DND-41 (cell line): ENCODE results near the gene KIF2C.

Experiments
- ATAC-seq: fragments of 200-7000 bp; cut with Tn5 transposase; 3 replicates; pipeline ENCODE4 v1.9.1; 2021; ENCODE audit warnings: low read depth; ENCODE audit not compliant: insufficient read depth
- DNase-seq: peaks from one replicate; pipeline ENCODE4 v3.0.0-alpha.2; 2020
- H2AFZ ChIP-seq: 2 replicates; pipeline ENCODE4 v1.6.0; 2012; ENCODE audit warnings: low read depth, low read length
- H3K27ac ChIP-seq: 2 replicates; pipeline ENCODE4 v1.5.1; 2012; ENCODE audit warnings: low read length, inconsistent platforms
- H3K27me3 ChIP-seq: fragments of 200-600 bp; sonication (generic); 2 replicates; pipeline ENCODE4 v1.6.0; 2012; ENCODE audit warnings: low read length, mild to moderate bottlenecking, inconsistent platforms; ENCODE audit not compliant: insufficient read depth, poor library complexity
- H3K36me3 ChIP-seq: 2 replicates; pipeline ENCODE4 v1.5.1; 2012; ENCODE audit warnings: low read length, inconsistent platforms; ENCODE audit not compliant: insufficient read depth
- H3K4me1 ChIP-seq: 2 replicates; pipeline ENCODE4 v1.5.1; 2012; ENCODE audit warnings: mild to moderate bottlenecking, low read length; ENCODE audit not compliant: insufficient read depth
- H3K4me2 ChIP-seq: 2 replicates; pipeline ENCODE4 v1.6.0; 2012; ENCODE audit warnings: mild to moderate bottlenecking, moderate library complexity, low read length, inconsistent platforms; ENCODE audit not compliant: insufficient read depth
- H3K4me3 ChIP-seq, 2 experiments: fragments of 200-600 bp in 1 of 2; shearing (Covaris generic) in 1 of 2; 2 replicates each; pipeline ENCODE4 v1.5.1; 2012 to 2016; ENCODE audit warnings: inconsistent platforms in 2 of 2, low read length in 2 of 2, mild to moderate bottlenecking in 2 of 2, low read depth in 1 of 2, moderate library complexity in 1 of 2
- H3K79me2 ChIP-seq: 2 replicates; pipeline ENCODE4 v1.6.0; 2012; ENCODE audit warnings: low read length, inconsistent platforms; ENCODE audit not compliant: insufficient read depth
- H3K9ac ChIP-seq: 2 replicates; pipeline ENCODE4 v1.6.0; 2012; ENCODE audit warnings: low read depth, mild to moderate bottlenecking, inconsistent platforms, low read length, moderate library complexity
- H3K9me3 ChIP-seq: 2 replicates; pipeline ENCODE4 v1.5.1; 2012; ENCODE audit warnings: low read length, moderate library complexity, mild to moderate bottlenecking, inconsistent platforms; ENCODE audit not compliant: insufficient read depth, severe bottlenecking
- H4K20me1 ChIP-seq: 2 replicates; pipeline ENCODE4 v1.6.0; 2012; ENCODE audit warnings: low read length; ENCODE audit not compliant: insufficient read depth
- EZH2 ChIP-seq: IDR thresholded peaks from 3 replicates; pipeline ENCODE4 v1.6.1; 2012; ENCODE audit warnings: borderline replicate concordance, low read depth, mild to moderate bottlenecking, moderate library complexity, low read length, inconsistent platforms; ENCODE audit not compliant: severe bottlenecking
- TF ChIP-seq, protein P1 (sequence below): IDR thresholded peaks from 2 replicates; pipeline ENCODE4 v1.5.1; 2012; ENCODE audit warnings: borderline replicate concordance, low read length, moderate library complexity, mild to moderate bottlenecking; ENCODE audit not compliant: poor library complexity, severe bottlenecking; ENCODE audit errors: extremely low read depth

Gene KIF2C

DNA sequence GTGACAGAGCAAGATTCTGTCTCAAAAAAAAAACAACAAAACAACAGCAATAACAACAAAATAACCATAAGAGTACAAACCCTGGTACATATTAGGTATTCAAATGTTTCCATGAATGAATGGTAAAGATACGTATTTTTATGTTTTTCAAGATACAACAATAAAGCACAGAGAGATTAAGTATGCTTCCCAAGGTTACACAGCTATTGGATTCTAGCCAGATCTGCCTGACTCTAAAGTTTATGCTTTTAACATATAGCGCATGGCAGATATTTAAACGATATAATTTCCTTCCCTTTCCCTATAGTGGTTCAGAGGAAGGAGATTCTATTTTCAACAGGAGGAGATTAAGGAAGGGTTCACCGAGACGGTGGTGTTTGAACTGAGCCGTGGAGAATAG lies 34.2 kb upstream of the KIF2C start:
- DNase-seq (no peak), ATAC-seq (no peak)
- Histone ChIP-seq H3K4me1 (peaks cover 4% of the 10 kb centered on the region; the same call in 1 of the 2 replicates), H3K27me3 (no peaks in the 10 kb centered on the region), H3K4me2 (no peak overlapping the region), H3K9ac (no peak overlapping the region), H3K79me2 (no peaks in the 10 kb centered on the region), H3K4me3 (no peak overlapping the region), H4K20me1 (no peaks in the 10 kb centered on the region), H3K9me3 (no peaks in the 10 kb centered on the region), H2AFZ (no peak overlapping the region), H3K36me3 (no peaks in the 10 kb centered on the region), H3K27ac (no peak overlapping the region)
- no peak for TF ChIP-seq EZH2
- TF ChIP-seq, protein P1, sequence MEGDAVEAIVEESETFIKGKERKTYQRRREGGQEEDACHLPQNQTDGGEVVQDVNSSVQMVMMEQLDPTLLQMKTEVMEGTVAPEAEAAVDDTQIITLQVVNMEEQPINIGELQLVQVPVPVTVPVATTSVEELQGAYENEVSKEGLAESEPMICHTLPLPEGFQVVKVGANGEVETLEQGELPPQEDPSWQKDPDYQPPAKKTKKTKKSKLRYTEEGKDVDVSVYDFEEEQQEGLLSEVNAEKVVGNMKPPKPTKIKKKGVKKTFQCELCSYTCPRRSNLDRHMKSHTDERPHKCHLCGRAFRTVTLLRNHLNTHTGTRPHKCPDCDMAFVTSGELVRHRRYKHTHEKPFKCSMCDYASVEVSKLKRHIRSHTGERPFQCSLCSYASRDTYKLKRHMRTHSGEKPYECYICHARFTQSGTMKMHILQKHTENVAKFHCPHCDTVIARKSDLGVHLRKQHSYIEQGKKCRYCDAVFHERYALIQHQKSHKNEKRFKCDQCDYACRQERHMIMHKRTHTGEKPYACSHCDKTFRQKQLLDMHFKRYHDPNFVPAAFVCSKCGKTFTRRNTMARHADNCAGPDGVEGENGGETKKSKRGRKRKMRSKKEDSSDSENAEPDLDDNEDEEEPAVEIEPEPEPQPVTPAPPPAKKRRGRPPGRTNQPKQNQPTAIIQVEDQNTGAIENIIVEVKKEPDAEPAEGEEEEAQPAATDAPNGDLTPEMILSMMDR = no peak

DNA sequence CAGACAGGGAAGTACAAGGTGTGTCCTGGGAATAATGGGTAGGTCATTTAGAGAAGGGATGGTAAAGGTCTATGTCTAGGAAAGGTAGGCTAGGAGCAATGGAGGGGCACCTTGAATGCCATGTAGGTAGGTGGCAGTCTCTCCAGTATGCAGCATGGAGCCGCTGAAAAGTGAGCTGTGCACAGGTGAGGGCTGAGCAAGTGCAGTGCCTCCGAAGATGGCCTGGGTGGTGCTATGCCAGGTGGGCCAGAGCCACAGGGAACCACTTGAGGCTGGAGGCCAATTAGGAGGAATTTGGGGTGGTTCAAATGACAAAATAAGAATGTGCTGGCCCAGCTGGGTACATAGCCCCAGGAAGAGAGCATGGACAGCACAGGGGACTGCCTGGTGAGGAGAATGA lies 33.7 kb upstream of the KIF2C start:
- H3K4me3 ChIP-seq = no peak overlapping the region
- no peaks in the 10 kb centered on the region for H4K20me1 ChIP-seq
- peaks cover 4% of the 10 kb centered on the region; the same call in 1 of the 2 replicates for H3K4me1 ChIP-seq
- DNase-seq (no peak), ATAC-seq (no peak)
- no peak overlapping the region for H3K27ac ChIP-seq
- no peaks in the 10 kb centered on the region for H3K27me3 ChIP-seq
- no peak overlapping the region for H3K9ac ChIP-seq
- no peak overlapping the region for H3K4me2 ChIP-seq
- no peaks in the 10 kb centered on the region for H3K79me2 ChIP-seq
- no peaks in the 10 kb centered on the region for H3K36me3 ChIP-seq
- no peak for TF ChIP-seq EZH2
- TF ChIP-seq, protein P1 = no peak
- no peak overlapping the region for H2AFZ ChIP-seq
- H3K9me3 ChIP-seq = no peaks in the 10 kb centered on the region

DNA sequence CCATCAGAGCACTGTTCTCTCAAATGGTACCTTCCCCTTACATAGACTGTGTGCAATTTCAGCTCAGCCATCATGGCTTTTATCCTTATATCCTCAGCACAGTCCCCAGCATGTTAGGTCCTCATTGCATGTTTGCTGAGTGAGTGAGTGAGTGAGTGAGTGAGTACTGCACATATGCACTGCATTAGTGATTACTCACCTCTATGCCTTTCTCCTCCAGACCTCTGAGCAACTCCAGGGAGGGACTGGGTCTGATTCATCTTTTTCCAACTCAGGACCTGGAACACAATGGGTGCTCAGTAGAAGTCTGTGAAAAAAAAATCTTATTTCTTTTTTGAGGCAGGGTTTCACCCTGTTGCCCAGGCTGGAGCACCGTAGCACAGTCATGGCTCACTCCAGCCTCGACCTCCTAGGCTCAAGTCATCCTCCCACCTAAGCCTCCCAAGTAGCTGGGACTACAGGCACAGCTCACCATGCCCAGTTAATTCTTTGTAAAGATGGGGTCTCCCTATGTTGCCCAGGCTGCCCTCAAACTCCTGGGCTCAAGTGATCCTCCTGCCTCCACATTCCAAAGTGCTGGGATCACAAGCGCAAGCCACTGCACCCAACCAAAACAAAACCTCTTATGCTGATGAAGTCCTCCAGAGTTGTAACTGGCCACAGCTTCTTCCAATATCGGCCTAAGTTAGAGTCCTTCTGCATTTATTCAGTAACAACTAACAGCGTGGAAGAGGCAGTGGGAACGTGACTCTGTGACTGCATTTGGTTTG lies 32.3 kb upstream of the KIF2C start:
- Histone ChIP-seq H3K27ac (no peak overlapping the region), H2AFZ (no peak overlapping the region), H3K9me3 (no peaks in the 10 kb centered on the region), H3K36me3 (no peaks in the 10 kb centered on the region), H4K20me1 (no peaks in the 10 kb centered on the region), H3K4me1 (peaks cover 4% of the 10 kb centered on the region; the same call in 1 of the 2 replicates), H3K4me3 (no peak overlapping the region), H3K9ac (no peak overlapping the region), H3K4me2 (no peak overlapping the region), H3K79me2 (no peaks in the 10 kb centered on the region), H3K27me3 (no peaks in the 10 kb centered on the region)
- no peak for TF ChIP-seq EZH2
- TF ChIP-seq, protein P1 = no peak
- ATAC-seq = no peak
- no peak for DNase-seq
